Measurements from ENCODE around the gene SRSF9.

DNA sequence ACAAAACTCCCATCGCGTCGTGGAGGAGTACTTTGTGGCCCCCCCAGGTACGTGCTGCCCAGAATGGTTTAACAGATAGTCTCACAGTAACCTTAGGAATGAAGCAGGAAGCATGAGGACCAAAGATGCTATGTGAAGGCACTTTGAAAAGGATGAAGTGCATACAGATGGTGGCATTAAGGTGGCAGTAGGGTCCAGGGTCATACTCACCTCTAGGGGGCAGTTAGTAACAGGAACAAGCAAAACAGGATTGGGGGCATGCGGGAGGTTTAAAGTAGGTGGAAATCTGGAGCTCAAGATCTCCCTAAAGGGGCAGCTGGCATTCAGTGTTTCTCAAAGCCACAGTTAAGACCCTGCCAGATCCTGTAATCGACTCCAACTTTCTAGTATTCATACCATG is 12.4 kb downstream of the SRSF9 start:
- TF ChIP-seq, protein P1, sequence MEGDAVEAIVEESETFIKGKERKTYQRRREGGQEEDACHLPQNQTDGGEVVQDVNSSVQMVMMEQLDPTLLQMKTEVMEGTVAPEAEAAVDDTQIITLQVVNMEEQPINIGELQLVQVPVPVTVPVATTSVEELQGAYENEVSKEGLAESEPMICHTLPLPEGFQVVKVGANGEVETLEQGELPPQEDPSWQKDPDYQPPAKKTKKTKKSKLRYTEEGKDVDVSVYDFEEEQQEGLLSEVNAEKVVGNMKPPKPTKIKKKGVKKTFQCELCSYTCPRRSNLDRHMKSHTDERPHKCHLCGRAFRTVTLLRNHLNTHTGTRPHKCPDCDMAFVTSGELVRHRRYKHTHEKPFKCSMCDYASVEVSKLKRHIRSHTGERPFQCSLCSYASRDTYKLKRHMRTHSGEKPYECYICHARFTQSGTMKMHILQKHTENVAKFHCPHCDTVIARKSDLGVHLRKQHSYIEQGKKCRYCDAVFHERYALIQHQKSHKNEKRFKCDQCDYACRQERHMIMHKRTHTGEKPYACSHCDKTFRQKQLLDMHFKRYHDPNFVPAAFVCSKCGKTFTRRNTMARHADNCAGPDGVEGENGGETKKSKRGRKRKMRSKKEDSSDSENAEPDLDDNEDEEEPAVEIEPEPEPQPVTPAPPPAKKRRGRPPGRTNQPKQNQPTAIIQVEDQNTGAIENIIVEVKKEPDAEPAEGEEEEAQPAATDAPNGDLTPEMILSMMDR (conservative IDR thresholded peaks at IDR 0.05; ENCODE audit: low read depth, low read length): peak; percentile 15; the same call in 1 of the 2 replicates
- TF ChIP-seq POLR2A (IDR thresholded peaks at IDR 0.05; ENCODE audit: low read depth, low read length): no peak
- no peak for TF ChIP-seq RAD21 (IDR thresholded peaks at IDR 0.05; ENCODE audit: low read length)
- TF ChIP-seq RCOR1 (IDR thresholded peaks at IDR 0.05; ENCODE audit: insufficient replicate concordance, low read length): no peak
